ENCODE results near the gene UXT. TPM values are rescaled to one million over a fixed set of nuclear protein-coding genes. Genes with fewer than 3 reads are reported as not detected.

Gene UXT
- total and polyA plus RNA-seq, 2 of the 4 experiments (the other 2 are of a cell fraction) = 106 to 164 TPM

DNA sequence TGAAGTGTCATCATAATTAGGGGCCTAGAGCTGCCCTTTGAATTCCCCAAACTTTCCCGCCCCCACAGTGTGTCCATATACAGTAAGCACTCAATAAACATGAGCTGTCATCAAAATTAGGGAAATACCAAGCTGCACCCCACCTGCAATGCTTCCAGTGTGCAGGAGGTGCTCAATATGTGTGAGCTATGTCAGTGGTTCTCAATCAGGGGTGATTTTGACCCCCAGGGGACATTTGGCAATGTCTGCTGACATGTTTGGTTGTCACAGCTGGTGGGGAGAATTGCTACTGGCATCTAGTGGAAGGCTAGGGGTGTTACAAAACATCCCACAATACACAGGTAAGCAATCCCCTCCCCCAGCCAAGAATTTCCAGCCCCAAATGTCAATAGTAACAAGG lies 30.0 kb downstream of the UXT start:
- no peaks in the 10 kb centered on the region; the same call in 1 of the 2 replicates for H3K27me3 ChIP-seq (ENCODE audit: control insufficient read depth, insufficient read depth, low read length)
- H3K4me1 ChIP-seq (ENCODE audit: control insufficient read depth, insufficient read depth, low read length) = no peaks in the 10 kb centered on the region
- intact Hi-C loops (cut with micrococcal nuclease) = no loop called here
- no peak overlapping the region for H3K4me2 ChIP-seq (ENCODE audit: low read depth, low read length)
- no CpG with 5 or more reads among the region's 1 CpG for WGBS, 2 experiments (ENCODE audit: extremely low coverage in 2 of 2, insufficient read length in 1 of 2)
- no peak overlapping the region for H3K9ac ChIP-seq (ENCODE audit: low read depth, low read length)
- H3K9me1 ChIP-seq (ENCODE audit: insufficient read depth, low read length) = no peaks in the 10 kb centered on the region
- no peak overlapping the region for H3K14ac ChIP-seq (replicated peaks; ENCODE audit: low read depth, low read length)
- no TSS peak for BruUV-seq (replicated peaks)
- no peak overlapping the region for H2AK9ac ChIP-seq (replicated peaks; ENCODE audit: low read depth, low read length, poor library complexity)
- H3K18ac ChIP-seq (ENCODE audit: low read depth, low read length) = no peak overlapping the region
- H2BK5ac ChIP-seq (ENCODE audit: low read depth, low read length, poor library complexity, severe bottlenecking) = no peak overlapping the region
- H2BK20ac ChIP-seq (ENCODE audit: low read depth, low read length) = no peak overlapping the region
- H3K23ac ChIP-seq (ENCODE audit: low read depth, low read length) = no peak overlapping the region
- no peak overlapping the region for H2AFZ ChIP-seq (replicated peaks; ENCODE audit: low read length, poor library complexity)
- no peak for ATAC-seq (ENCODE audit: low read depth)
- H3K79me1 ChIP-seq (ENCODE audit: low read depth in 1 of 2, low read length in 2 of 2) = no peaks in the 10 kb centered on the region
- no peak for TF ChIP-seq USF2 (IDR thresholded peaks at IDR 0.05; ENCODE audit: low read depth, low read length)
- no peak for TF ChIP-seq FOS (IDR thresholded peaks at IDR 0.05; ENCODE audit: low read depth, low read length)
- TF ChIP-seq CEBPB (IDR thresholded peaks at IDR 0.05; ENCODE audit: low read depth, low read length) = no peak
- TF ChIP-seq RAD21 (IDR thresholded peaks at IDR 0.05; ENCODE audit: low read length) = no peak
- no peak for TF ChIP-seq RCOR1 (IDR thresholded peaks at IDR 0.05; ENCODE audit: insufficient replicate concordance, low read length)
- no peak for TF ChIP-seq MAZ (IDR thresholded peaks at IDR 0.05; ENCODE audit: borderline replicate concordance, low read depth, low read length)
- TF ChIP-seq MXI1 (IDR thresholded peaks at IDR 0.05; ENCODE audit: borderline replicate concordance, low read depth, low read length) = no peak
- no peak for TF ChIP-seq SMC3 (IDR thresholded peaks at IDR 0.05; ENCODE audit: low read depth, low read length)
- TF ChIP-seq MAFK (IDR thresholded peaks at IDR 0.05; ENCODE audit: low read depth, low read length) = no peak
- H3K56ac ChIP-seq (ENCODE audit: extremely low read depth, insufficient read depth, low read length) = no peak overlapping the region
- H2BK15ac ChIP-seq (ENCODE audit: low read depth, low read length) = no peak overlapping the region
- ChIA-PET CTCF (no interaction called here), POLR2A (ENCODE audit: unreplicated experiment) (no interaction called here)
- DNase-seq = no peak
- no peaks in the 10 kb centered on the region; the same call in 1 of the 2 replicates for H4K20me1 ChIP-seq (ENCODE audit: insufficient read depth, low read length)
- H3K4ac ChIP-seq (ENCODE audit: low read depth, low read length) = no peak overlapping the region
- H4K91ac ChIP-seq (ENCODE audit: insufficient read depth, low read depth, low read length) = no peak overlapping the region
- H3K27ac ChIP-seq (ENCODE audit: insufficient read depth, low read length) = no peak overlapping the region
- H4K8ac ChIP-seq (ENCODE audit: low read depth in 2 of 2, low read length in 2 of 2) = no peak overlapping the region
- H3K4me3 ChIP-seq (ENCODE audit: insufficient read depth, low read depth, low read length) = no peak overlapping the region
- H3K36me3 ChIP-seq (ENCODE audit: control insufficient read depth, insufficient read depth, low read length) = no peaks in the 10 kb centered on the region; the same call in 1 of the 2 replicates
- no peak overlapping the region for H2BK120ac ChIP-seq (ENCODE audit: low read depth, low read length)
- no peak overlapping the region for H2AK5ac ChIP-seq (ENCODE audit: low read depth, low read length)
- H4K5ac ChIP-seq (ENCODE audit: low read depth, low read length) = no peak overlapping the region
- in situ Hi-C loops (cut with MboI; ENCODE audit: low sequenced_read_pairs) = loop anchor here (25.0 kb wide), 1 partner anchor 417 kb away; the partner anchor contains the start of gene CDK16
- dilution Hi-C loops (cut with HindIII; ENCODE audit: low sequenced_read_pairs, unreplicated experiment) = no loop called here
- no peaks in the 10 kb centered on the region for H3K9me3 ChIP-seq (ENCODE audit: control insufficient read depth, insufficient read depth, low read length)

Data from IMR-90 (cell line).